SU-DHL-6 (cell line): ENCODE data around the gene ZNF28.
A peak's percentile ranks its signal among the peaks of the same experiment; 100 is the strongest.
"Not testable (repeated sequence)": the region's sequence is repeated elsewhere in the genome, so short reads cannot be mapped to it uniquely, and the experiment has no call there.

Source experiments
- H2AFZ ChIP-seq: fragments of 200-600 bp; sonication (generic); 2 replicates; pipeline ENCODE4 v1.6.1; 2014; ENCODE audit warnings: low read depth, mild to moderate bottlenecking, moderate library complexity, mixed read lengths, antibody characterized with exemption, low read length; ENCODE audit not compliant: severe bottlenecking
- H3F3A ChIP-seq: fragments of 200-600 bp; shearing (Covaris generic); 2 replicates; pipeline ENCODE4 v1.6.0; 2016; ENCODE audit warnings: antibody characterized with exemption, mild to moderate bottlenecking; ENCODE audit not compliant: insufficient read depth
- H3K27ac ChIP-seq: fragments of 200-600 bp; sonication (generic); 2 replicates; pipeline ENCODE4 v1.5.1; 2016; ENCODE audit warnings: low read depth, mild to moderate bottlenecking, low read length, moderate library complexity, mixed read lengths
- H3K27me3 ChIP-seq: fragments of 200-600 bp; sonication (generic), shearing (Covaris generic); 2 replicates; pipeline ENCODE4 v1.6.0; 2014; ENCODE audit warnings: mild to moderate bottlenecking, low read length
- H3K36me3 ChIP-seq: fragments of 200-600 bp; sonication (generic); 2 replicates; pipeline ENCODE4 v1.6.1; 2014; ENCODE audit warnings: mild to moderate bottlenecking, low read length, mixed read lengths
- H3K4me2 ChIP-seq: fragments of 300-600, 200-600 bp; shearing (Covaris generic), sonication (generic); 2 replicates; pipeline ENCODE4 v1.6.0; 2014; ENCODE audit warnings: low read length, low read depth, mild to moderate bottlenecking; ENCODE audit not compliant: poor library complexity, severe bottlenecking
- H3K4me3 ChIP-seq: fragments of 200-600 bp; sonication (generic); 2 replicates; pipeline ENCODE4 v1.5.1; 2014; ENCODE audit warnings: antibody characterized with exemption, low read length, mild to moderate bottlenecking, mixed read lengths; ENCODE audit not compliant: insufficient read depth, poor library complexity, severe bottlenecking
- H3K79me2 ChIP-seq: fragments of 200-600 bp; sonication (generic); 2 replicates; pipeline ENCODE4 v1.6.1; 2014; ENCODE audit warnings: mild to moderate bottlenecking, low read length, moderate library complexity; ENCODE audit not compliant: insufficient read depth
- H3K9ac ChIP-seq: fragments of 200-600 bp; sonication (generic); 2 replicates; pipeline ENCODE4 v1.7.0; 2014; ENCODE audit warnings: mild to moderate bottlenecking, low read length
- H3K9me2 ChIP-seq: fragments of 200-600 bp; sonication (generic); replicated peaks from 2 replicates; pipeline ENCODE4 v1.6.1; 2014; ENCODE audit warnings: low read length; ENCODE audit not compliant: insufficient read depth
- H3K9me3 ChIP-seq: fragments of 200-600 bp; sonication (generic); 2 replicates; pipeline ENCODE4 v1.6.1; 2014; ENCODE audit warnings: low read length, mixed read lengths; ENCODE audit not compliant: insufficient read depth
- H4K20me1 ChIP-seq: fragments of 200-600 bp; sonication (generic); 2 replicates; pipeline ENCODE4 v1.6.1; 2014; ENCODE audit warnings: low read depth, mild to moderate bottlenecking, antibody characterized with exemption, low read length, moderate library complexity, mixed read lengths
- EZH2phosphoT487 ChIP-seq: fragments of 200-600 bp; sonication (generic), shearing (Covaris generic); conservative IDR thresholded peaks from 2 replicates; pipeline ENCODE4 v1.6.1; 2018; ENCODE audit warnings: mild to moderate bottlenecking, antibody characterized with exemption, low read length, moderate library complexity, mixed read lengths
- TF ChIP-seq, protein P1 (sequence below): fragments of 200-600 bp; sonication (generic); IDR thresholded peaks from one replicate; pipeline ENCODE4 v1.5.1; 2017; ENCODE audit warnings: antibody characterized with exemption, mild to moderate bottlenecking, low read length, moderate library complexity; ENCODE audit not compliant: insufficient read depth, poor library complexity, severe bottlenecking

Gene ZNF28

DNA sequence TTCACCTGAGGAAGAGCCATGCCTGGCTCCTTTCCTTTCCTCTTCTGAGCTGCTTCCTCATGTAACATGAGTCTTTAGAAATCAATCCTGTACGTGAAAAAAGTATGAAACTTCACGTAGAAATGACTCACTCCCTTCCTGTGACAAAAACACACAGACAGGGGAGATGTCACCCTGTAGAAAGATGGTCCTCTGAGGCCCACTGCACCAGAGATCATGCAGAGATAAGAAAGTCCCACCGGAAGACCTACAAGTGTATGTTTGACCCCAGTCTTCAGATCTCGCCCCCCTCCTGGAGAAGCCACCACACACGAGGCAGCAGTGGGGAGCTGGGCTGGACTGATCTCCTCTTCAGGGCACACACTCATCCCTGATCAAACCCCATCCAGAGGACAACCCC lies 12.1 kb upstream of the ZNF28 start:
- H3K4me2 ChIP-seq, H3K4me3 ChIP-seq, H3K9ac ChIP-seq, H3K9me3 ChIP-seq, H3K79me2 ChIP-seq, H3K9me2 ChIP-seq, H2AFZ ChIP-seq, H3K27me3 ChIP-seq, H3K27ac ChIP-seq, H4K20me1 ChIP-seq, H3F3A ChIP-seq: not testable (repeated sequence)
- peaks cover 11% of the 10 kb centered on the region; the same call in 1 of the 2 replicates for H3K36me3 ChIP-seq

DNA sequence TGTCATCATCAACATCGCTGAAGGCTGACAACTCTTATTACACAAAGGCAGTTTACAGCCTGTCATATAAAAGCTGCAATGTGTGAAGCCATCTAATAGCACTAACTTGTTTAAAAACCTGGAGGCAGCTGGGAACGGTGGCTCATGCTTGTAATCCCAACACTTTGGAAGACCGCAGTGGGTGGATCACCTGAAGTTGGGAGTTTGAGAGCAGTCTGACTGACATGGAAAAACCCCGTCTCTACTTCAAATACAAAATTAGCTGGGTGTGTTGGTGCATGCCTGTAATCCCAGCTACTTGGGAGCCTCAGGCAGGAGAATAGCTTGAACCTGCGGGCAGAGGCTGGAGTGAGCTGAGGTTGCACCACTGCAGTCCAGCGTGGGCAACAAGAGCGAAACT lies 8.4 kb upstream of the ZNF28 start:
- H3K4me2 ChIP-seq, H2AFZ ChIP-seq, H3K9me3 ChIP-seq, H3K79me2 ChIP-seq, H3K27ac ChIP-seq, H3K4me3 ChIP-seq, H3K27me3 ChIP-seq, H3K36me3 ChIP-seq, H3F3A ChIP-seq, H3K9ac ChIP-seq, H3K9me2 ChIP-seq, H4K20me1 ChIP-seq: not testable (repeated sequence)

DNA sequence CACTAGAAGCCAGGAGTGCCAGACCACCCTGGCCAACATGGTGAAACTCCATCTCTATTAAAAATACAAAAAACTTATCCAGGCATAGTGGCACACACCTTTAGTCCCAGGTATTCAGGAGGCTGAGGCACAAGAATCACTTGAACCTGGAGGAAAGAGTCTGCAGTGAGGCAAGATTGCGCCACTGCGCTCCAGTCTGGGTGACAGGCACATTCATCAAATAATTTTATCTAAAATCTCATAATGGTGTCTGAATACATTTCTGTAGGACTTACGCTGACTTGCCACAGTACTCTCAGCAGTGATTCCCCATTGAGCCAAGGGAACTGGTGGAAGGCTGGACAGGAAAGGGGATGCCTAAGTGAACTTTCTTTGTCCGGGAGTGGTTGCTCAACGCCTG lies 4.3 kb upstream of the ZNF28 start:
- H3K36me3 ChIP-seq: no peaks in the 10 kb centered on the region
- H3K9me2 ChIP-seq: no peaks in the 10 kb centered on the region
- peaks cover 5% of the 10 kb centered on the region for H3K79me2 ChIP-seq
- no peak overlapping the region for H3K27ac ChIP-seq
- no peaks in the 10 kb centered on the region for H3K9me3 ChIP-seq
- no peaks in the 10 kb centered on the region for H3F3A ChIP-seq
- no peaks in the 10 kb centered on the region for H3K27me3 ChIP-seq
- H3K9ac ChIP-seq: no peak overlapping the region
- no peak overlapping the region for H2AFZ ChIP-seq
- TF ChIP-seq EZH2phosphoT487: no peak
- TF ChIP-seq, protein P1, sequence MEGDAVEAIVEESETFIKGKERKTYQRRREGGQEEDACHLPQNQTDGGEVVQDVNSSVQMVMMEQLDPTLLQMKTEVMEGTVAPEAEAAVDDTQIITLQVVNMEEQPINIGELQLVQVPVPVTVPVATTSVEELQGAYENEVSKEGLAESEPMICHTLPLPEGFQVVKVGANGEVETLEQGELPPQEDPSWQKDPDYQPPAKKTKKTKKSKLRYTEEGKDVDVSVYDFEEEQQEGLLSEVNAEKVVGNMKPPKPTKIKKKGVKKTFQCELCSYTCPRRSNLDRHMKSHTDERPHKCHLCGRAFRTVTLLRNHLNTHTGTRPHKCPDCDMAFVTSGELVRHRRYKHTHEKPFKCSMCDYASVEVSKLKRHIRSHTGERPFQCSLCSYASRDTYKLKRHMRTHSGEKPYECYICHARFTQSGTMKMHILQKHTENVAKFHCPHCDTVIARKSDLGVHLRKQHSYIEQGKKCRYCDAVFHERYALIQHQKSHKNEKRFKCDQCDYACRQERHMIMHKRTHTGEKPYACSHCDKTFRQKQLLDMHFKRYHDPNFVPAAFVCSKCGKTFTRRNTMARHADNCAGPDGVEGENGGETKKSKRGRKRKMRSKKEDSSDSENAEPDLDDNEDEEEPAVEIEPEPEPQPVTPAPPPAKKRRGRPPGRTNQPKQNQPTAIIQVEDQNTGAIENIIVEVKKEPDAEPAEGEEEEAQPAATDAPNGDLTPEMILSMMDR: no peak
- no peak overlapping the region for H3K4me3 ChIP-seq
- H4K20me1 ChIP-seq: no peaks in the 10 kb centered on the region
- no peak overlapping the region for H3K4me2 ChIP-seq

DNA sequence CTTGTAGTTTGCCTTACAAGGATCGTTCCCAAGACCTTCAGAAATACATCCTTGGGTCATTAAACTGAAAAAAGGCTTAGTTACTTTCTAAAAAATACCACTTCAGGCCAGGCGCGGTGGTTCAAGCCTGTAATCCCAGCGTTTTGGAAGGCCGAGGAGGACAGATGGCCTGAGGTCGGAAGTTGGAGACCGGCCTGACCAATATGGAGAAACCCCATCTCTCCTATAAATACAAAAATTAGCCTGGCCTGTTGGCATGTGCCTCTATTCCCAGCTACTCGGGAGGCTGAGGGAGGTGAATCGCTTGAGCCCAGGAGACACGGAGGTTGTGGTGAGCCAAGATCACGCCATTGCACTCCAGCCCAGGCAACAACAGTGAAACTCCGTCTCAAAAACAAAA lies 2.2 kb upstream of the ZNF28 start:
- Histone ChIP-seq H3K27ac (no peak overlapping the region), H3K4me3 (no peak overlapping the region), H3K27me3 (no peaks in the 10 kb centered on the region), H4K20me1 (no peaks in the 10 kb centered on the region), H3K9me3 (no peaks in the 10 kb centered on the region), H2AFZ (no peak overlapping the region), H3K9me2 (no peaks in the 10 kb centered on the region), H3K79me2 (peaks cover 6% of the 10 kb centered on the region), H3F3A (no peaks in the 10 kb centered on the region), H3K36me3 (no peaks in the 10 kb centered on the region), H3K4me2 (no peak overlapping the region), H3K9ac (no peak overlapping the region)
- TF ChIP-seq, protein P1: no peak
- TF ChIP-seq EZH2phosphoT487: no peak

DNA sequence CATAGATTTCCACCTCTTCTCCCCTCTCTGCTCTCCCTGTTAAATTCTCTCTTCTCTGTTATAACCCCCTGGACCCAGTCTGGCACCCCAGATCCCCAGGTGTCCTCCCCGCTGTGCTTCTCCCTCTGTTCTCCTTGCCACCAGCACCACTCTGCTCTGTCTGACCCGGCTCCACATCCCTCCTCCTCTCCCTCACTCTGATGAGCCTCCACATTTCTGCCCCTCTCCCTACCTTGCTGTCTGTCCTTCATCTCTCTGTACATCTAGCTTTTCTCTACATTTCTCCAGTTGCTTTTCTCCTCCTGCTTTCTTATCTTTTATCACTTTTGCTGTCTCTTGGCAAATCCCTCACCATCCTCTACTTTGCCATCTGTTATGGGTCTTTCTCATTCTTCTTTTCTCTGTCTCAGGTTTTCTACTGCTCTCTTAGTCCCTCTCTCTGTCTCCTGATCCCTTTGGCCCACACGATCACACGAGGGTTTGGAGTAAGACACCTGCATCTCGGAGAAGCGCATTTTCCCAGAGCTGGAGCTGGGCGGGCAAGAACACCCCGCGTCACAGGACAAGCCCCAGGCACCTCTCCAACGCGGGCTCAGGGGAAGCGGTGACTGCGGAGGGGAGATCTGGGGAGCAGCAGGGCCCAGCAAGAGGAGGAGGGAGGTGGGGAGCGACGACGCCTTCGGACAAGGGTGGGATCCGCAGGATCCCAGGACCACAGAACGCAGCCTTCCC lies 795 bp downstream of the ZNF28 start:
- H3K36me3 ChIP-seq, H4K20me1 ChIP-seq: not testable (repeated sequence)
- H3K27ac ChIP-seq: 0 out of 2 replicates have a peak overlapping the region, but pooled peaks have one; percentile 29

More for the DNA sequence above, 795 bp downstream of the ZNF28 start:
- not testable (repeated sequence) for H3K27me3 ChIP-seq, H3K79me2 ChIP-seq, H3F3A ChIP-seq, H3K9me2 ChIP-seq, H3K9me3 ChIP-seq
- Histone ChIP-seq H3K4me2 (peak overlapping the region; percentile 65), H3K9ac (peak overlapping the region; percentile 94), H3K4me3 (peak overlapping the region; percentile 92), H2AFZ (peak overlapping the region; percentile 74)
